ENCODE measurements around the gene FAM227B.

DNA sequence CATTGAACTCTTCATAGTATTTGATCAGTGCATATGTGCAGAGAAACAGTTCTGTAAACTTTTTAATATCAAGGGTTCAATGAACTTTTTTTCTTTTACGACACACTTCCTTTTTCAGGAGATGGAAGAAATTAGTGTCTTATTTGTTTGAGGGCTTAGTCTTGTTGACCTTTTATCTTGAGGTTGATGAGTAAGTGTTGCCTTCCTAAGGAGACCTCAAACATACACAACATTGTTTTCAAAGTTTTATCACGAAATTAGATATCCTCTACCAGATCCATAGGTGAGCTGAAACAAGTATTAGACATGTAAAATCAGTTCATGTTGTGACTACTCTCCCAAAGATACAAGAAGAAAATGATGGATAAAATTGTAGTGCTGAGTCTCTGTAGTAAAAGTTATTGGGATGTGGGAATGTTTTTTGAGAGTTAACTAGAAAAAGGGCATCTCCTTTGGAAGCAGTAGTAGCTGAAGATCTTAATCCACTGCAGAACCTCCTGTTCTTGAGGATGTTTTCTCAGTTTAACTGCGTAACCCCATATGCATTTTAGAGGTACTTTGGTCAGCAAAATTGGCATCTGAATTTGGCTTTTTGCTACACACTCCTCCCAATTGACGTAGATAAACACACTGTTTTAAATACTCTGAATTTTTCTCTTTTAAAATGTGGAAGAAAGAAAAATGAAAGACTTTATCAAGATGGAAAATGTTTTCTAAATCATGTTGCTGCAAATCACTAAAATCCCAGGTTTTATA, 333.8 kb downstream of the FAM227B start:
- TF ChIP-seq CTCF (IDR thresholded peaks at IDR 0.05) (no peak), POLR2A (IDR thresholded peaks at IDR 0.05) (no peak)
